Suprapubic skin (tissue), 4 donors: ENCODE data around the gene AQP7.

Source experiments
- EP300 ChIP-seq: sonication (generic); formaldehyde crosslinking; IDR thresholded peaks from one replicate; pipeline ENCODE4 v1.6.1; 2017; ENCODE audit warnings: antibody characterized with exemption
- POLR2A ChIP-seq, 2 donors: fragments of 450-650 bp; IDR thresholded peaks; one replicate each; pipeline ENCODE4 v1.6.1; 2017; ENCODE audit warnings: antibody characterized with exemption in 2 of 2, mild to moderate bottlenecking in 2 of 2, moderate library complexity in 2 of 2
- POLR2AphosphoS5 ChIP-seq, 3 donors: sonication (generic); formaldehyde crosslinking; IDR thresholded peaks; one replicate each; pipeline ENCODE4 v1.6.1; 2017; ENCODE audit warnings: antibody characterized with exemption in 3 of 3
- TF ChIP-seq, protein P1 (sequence below), 2 donors: fragments of 200-600 bp in 1 of 2; fragments of 450-650 bp in 1 of 2; sonication (generic) in 1 of 2; IDR thresholded peaks; one replicate each; pipeline ENCODE4 v1.5.1; 2016 to 2019; ENCODE audit warnings: antibody characterized with exemption in 2 of 2, mild to moderate bottlenecking in 1 of 2, moderate library complexity in 1 of 2

DNA sequence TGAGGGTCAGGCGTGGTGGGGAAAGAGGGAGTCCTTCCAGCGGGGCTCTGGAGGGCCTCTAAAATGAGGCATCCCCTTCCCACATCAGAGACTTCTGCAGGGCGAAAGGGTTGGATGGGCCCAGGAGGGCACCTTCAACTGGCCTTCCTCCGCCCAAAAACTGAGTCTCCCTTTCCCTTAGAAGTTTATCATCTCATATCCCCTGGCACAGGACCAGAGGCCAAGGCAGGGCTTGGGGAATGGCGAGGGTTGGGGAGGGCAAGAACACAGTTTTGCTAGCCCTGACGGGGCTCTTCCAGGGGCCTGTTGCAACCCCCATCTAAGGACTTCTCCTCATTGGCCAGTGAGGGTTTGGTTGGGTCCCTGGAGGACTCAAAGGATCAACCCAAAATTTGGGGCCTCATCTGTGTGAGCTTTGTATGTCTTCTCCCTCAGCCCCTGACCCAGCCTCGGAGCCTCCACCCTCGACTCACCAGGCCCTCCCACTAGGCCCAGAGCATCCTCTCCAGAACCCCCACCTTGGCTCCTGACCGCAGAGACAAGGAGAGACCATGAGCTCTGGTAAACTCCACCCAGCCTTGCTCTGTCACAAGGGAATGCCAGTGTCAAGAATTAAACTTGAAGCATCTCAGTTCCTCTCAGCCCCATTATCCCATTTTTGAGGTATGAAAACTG lies 24.1 kb downstream of the AQP7 start:
- TF ChIP-seq, protein P1, sequence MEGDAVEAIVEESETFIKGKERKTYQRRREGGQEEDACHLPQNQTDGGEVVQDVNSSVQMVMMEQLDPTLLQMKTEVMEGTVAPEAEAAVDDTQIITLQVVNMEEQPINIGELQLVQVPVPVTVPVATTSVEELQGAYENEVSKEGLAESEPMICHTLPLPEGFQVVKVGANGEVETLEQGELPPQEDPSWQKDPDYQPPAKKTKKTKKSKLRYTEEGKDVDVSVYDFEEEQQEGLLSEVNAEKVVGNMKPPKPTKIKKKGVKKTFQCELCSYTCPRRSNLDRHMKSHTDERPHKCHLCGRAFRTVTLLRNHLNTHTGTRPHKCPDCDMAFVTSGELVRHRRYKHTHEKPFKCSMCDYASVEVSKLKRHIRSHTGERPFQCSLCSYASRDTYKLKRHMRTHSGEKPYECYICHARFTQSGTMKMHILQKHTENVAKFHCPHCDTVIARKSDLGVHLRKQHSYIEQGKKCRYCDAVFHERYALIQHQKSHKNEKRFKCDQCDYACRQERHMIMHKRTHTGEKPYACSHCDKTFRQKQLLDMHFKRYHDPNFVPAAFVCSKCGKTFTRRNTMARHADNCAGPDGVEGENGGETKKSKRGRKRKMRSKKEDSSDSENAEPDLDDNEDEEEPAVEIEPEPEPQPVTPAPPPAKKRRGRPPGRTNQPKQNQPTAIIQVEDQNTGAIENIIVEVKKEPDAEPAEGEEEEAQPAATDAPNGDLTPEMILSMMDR (IDR thresholded peaks at IDR 0.05), result no peak
- TF ChIP-seq POLR2AphosphoS5 (IDR thresholded peaks at IDR 0.05), result no peak
- TF ChIP-seq POLR2A (IDR thresholded peaks at IDR 0.05), result no peak
- TF ChIP-seq EP300, result no peak
